Ovary (tissue), 9 donors: ENCODE measurements around the gene MAPK8. TPM values are rescaled to one million over a fixed set of nuclear protein-coding genes. Genes with fewer than 3 reads are reported as not detected.
A peak's percentile ranks its signal among the peaks of the same experiment; 100 is the strongest.

Source experiments
- DNase-seq, 5 donors: peaks; one replicate each; pipeline ENCODE4 v3.0.0-alpha.2; 2019 to 2020
- H3K27ac ChIP-seq, 2 donors: fragments of 200-600 bp; one replicate each; pipeline versions ENCODE4 v1.5.1 to v1.8.0; 2019 to 2022
- H3K27me3 ChIP-seq: fragments of 200-600 bp; one replicate; pipeline ENCODE4 v1.8.0; 2022
- H3K36me3 ChIP-seq: fragments of 200-600 bp; sonication (generic); one replicate; pipeline ENCODE4 v1.5.1; 2019
- H3K4me1 ChIP-seq: one replicate; pipeline ENCODE4 v1.8.1; 2013; ENCODE audit warnings: mild to moderate bottlenecking, moderate library complexity; ENCODE audit not compliant: insufficient read depth
- H3K4me3 ChIP-seq: fragments of 200-600 bp; sonication (generic); one replicate; pipeline ENCODE4 v1.5.1; 2017
- H3K9me3 ChIP-seq, 2 donors: fragments of 200-600 bp in 1 of 2; sonication (generic) in 1 of 2; one replicate each; pipeline versions ENCODE4 v1.5.1 to v1.8.1; 2013 to 2019; ENCODE audit warnings: mild to moderate bottlenecking in 1 of 2, moderate library complexity in 1 of 2
- EP300 ChIP-seq: sonication (generic); formaldehyde crosslinking; IDR thresholded peaks from one replicate; pipeline ENCODE4 v1.6.1; 2017; ENCODE audit warnings: antibody characterized with exemption
- POLR2A ChIP-seq: fragments of 450-650 bp; IDR thresholded peaks from one replicate; pipeline ENCODE4 v1.6.1; 2017; ENCODE audit warnings: antibody characterized with exemption, mild to moderate bottlenecking, moderate library complexity
- WGBS, 3 donors: extraction: QIAGEN DNeasy Blood & Tissue Kit in 1 of 3; methylation state at CpG; one replicate each; pipeline versions ENCODE4 v1.1.5 to v1.1.7; 2013 to 2017; 5-methylcytosine and 5-hydroxymethylcytosine counted together
- intact Hi-C, 4 donors: fragments of 100-400 bp; cut with DNase I; formaldehyde crosslinking; loops; one replicate each; pipeline versions ENCODE4 v1.11.0 to v1.15.1; 2022 to 2023
- polyA plus RNA-seq, 2 donors: library from polyadenylated mRNA; stranded (reverse); fragments of 200-250 nt in 1 of 2; fragments of 350-450 nt in 1 of 2; fragmentation: Illumina TruSeq in 1 of 2; extraction: RNeasy Lipid Tissue Mini Kit (QIAGEN cat#74804) in 1 of 2; gene quantifications; one replicate each; pipeline ENCODE4 v1.2.3, GENCODE V29; 2013 to 2014
- total RNA-seq, 7 donors: library from RNA; depleted of rRNA in 2 of 7; stranded (reverse); fragments of >200 nt in 2 of 7; fragmentation: NEBNext Ultra II Directional in 3 of 7; extraction: Animal tissue kit (Norgen Biotek cat#: 25700) in 3 of 7; gene quantifications; one replicate each; pipeline versions ENCODE4 v1.1.0 to v1.2.4, GENCODE V29; 2016 to 2023
- TF ChIP-seq, protein P1 (sequence below), 3 donors: fragments of 450-650 bp in 2 of 3; fragments of 200-600 bp in 1 of 3; IDR thresholded peaks; one replicate each; pipeline versions ENCODE4 v1.5.1 to v1.8.0; 2016 to 2022; ENCODE audit warnings: antibody characterized with exemption in 3 of 3, mild to moderate bottlenecking in 1 of 3
- donor health status: DM: no; HTN: no; CAD: no; lungs with moderate emphysema.
- donor health status: DM: no; HTN: no; CAD: no.
- donor health status: Bipolar disorder and iron deficiency.
- donor health status: DM: yes; HTN: yes; CAD: no.
- donor health status: DM: no; HTN: no; CAD: no.
- donor health status: DM: yes; HTN: yes; CAD: no.

Gene MAPK8
- total and polyA plus RNA-seq, 9 donors = 21.9 to 110 (median 68.6) TPM

DNA sequence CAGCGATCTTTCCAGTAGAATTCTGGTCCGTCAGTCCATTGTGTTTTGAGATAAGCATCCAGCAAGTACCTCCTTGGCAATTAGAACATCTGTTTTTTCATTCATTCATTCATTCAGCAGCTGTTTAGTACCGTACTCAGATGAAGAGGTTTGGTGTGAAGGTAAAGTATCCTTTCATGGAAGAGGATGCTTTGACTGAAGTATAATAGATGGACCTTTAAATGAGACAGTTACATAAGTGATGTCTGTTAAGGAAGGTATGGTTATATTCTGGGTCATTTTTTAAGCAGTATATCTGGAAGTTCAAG lies 1.2 kb downstream of the MAPK8 start:
- peak overlapping the region; percentile 88 for H3K4me3 ChIP-seq
- no peaks in the 10 kb centered on the region for H3K27me3 ChIP-seq
- DNase-seq = no peak
- H3K27ac ChIP-seq = no peak overlapping the region
- H3K4me1 ChIP-seq = peaks cover 8% of the 10 kb centered on the region
- intact Hi-C loops = loop anchor here in 1 of 4 donors (10.0 kb wide), 1 partner anchor 1227 kb away; the partner anchor contains the start of gene ERCC6
- TF ChIP-seq EP300 (no peak), POLR2A (no peak)
- TF ChIP-seq, protein P1, sequence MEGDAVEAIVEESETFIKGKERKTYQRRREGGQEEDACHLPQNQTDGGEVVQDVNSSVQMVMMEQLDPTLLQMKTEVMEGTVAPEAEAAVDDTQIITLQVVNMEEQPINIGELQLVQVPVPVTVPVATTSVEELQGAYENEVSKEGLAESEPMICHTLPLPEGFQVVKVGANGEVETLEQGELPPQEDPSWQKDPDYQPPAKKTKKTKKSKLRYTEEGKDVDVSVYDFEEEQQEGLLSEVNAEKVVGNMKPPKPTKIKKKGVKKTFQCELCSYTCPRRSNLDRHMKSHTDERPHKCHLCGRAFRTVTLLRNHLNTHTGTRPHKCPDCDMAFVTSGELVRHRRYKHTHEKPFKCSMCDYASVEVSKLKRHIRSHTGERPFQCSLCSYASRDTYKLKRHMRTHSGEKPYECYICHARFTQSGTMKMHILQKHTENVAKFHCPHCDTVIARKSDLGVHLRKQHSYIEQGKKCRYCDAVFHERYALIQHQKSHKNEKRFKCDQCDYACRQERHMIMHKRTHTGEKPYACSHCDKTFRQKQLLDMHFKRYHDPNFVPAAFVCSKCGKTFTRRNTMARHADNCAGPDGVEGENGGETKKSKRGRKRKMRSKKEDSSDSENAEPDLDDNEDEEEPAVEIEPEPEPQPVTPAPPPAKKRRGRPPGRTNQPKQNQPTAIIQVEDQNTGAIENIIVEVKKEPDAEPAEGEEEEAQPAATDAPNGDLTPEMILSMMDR (IDR thresholded peaks at IDR 0.05) = no peak
- WGBS, 3 donors = 4 to 9% (median 5%) methylated on average over 3 of the region's 3 CpGs
- H3K36me3 ChIP-seq = no peaks in the 10 kb centered on the region
- no peaks in the 10 kb centered on the region for H3K9me3 ChIP-seq

DNA sequence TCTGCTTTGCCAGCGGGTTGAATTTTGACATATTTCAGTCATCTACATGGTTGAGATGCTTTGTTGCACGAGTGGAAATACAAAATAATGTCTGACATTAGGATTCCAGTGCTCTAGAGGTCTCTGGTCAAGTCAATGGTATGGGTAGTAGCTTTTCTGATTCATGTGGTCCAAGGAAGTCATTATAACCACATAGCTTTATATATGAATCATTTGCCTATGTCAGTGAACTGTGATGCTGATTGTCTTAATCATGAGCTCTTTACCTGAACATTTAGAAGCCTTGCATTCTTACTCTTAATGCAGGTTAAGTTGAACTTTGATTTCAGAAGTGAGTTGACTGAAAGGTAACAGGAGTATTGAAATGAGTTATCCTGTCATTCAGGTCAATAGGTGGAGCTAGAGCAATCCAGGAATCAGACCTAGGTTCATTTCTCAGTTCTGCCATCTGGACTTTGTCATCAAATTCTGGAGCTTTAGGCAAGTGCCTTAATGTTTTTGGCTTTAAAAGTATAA lies 3.3 kb downstream of the MAPK8 start:
- Histone ChIP-seq H3K27me3 (no peaks in the 10 kb centered on the region), H3K27ac (no peak overlapping the region), H3K36me3 (no peaks in the 10 kb centered on the region), H3K4me1 (peaks cover 13% of the 10 kb centered on the region), H3K9me3 (no peaks in the 10 kb centered on the region), H3K4me3 (no peak overlapping the region)
- no peak for DNase-seq
- TF ChIP-seq EP300 (no peak), POLR2A (no peak)
- TF ChIP-seq, protein P1 (IDR thresholded peaks at IDR 0.05) = no peak
- intact Hi-C loops = loop anchor here in 1 of 4 donors (10.0 kb wide), 1 partner anchor 1225 kb away; the partner anchor contains the start of gene ERCC6
- 60 to 68% (median 67%) methylated on average over 2 of the region's 2 CpGs for WGBS, 3 donors

DNA sequence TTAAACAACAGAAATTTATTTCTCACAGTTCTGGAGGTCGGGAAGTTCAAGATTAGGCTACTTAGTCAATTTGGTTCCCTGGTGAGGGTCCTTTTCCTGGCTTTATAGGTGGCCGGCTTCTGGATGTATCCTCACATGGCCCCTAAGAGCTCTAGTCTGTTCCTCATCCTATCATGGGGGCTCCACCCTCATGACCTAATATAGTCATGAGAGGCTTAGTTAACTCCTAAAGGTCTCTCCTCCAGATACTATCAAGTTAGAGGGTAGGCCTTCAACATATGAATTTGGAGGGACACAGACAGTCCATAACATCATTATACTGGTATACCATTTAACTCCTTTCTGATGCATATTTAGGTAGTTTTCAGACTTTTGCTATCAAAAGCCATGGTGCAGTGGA lies 7.6 kb downstream of the MAPK8 start:
- no peak overlapping the region for H3K4me3 ChIP-seq
- H3K9me3 ChIP-seq = no peaks in the 10 kb centered on the region
- 91 to 98% (median 98%) methylated on average over 2 of the region's 2 CpGs for WGBS, 3 donors
- intact Hi-C loops = no loop called here
- H3K27me3 ChIP-seq = no peaks in the 10 kb centered on the region
- H3K27ac ChIP-seq = no peak overlapping the region
- no peaks in the 10 kb centered on the region for H3K36me3 ChIP-seq
- TF ChIP-seq EP300 (no peak), POLR2A (no peak)
- TF ChIP-seq, protein P1 (IDR thresholded peaks at IDR 0.05) = no peak
- H3K4me1 ChIP-seq = peaks cover 17% of the 10 kb centered on the region
- no peak for DNase-seq

DNA sequence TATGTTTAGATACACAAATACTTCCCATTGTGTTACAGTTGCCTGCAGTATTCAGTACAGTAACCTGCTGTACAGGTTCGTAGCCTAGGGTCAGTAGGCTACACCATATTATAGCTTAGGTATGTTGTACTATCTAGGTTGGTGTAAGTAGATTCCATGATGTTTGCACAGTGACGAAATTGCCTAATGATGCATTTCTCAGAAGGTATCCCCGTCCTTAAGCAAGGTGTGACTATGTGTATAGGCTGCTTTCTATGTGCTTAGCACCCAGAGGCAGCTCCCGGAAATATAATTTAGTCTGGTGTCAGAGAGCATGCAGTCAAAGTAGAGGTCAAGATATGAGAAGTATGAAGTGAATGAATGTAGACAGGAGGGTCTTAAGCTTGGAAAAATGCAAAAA lies 9.8 kb downstream of the MAPK8 start:
- Histone ChIP-seq H3K9me3 (no peaks in the 10 kb centered on the region), H3K4me3 (no peak overlapping the region), H3K27me3 (no peaks in the 10 kb centered on the region), H3K4me1 (peaks cover 16% of the 10 kb centered on the region), H3K36me3 (no peaks in the 10 kb centered on the region), H3K27ac (no peak overlapping the region)
- DNase-seq = no peak
- intact Hi-C loops = no loop called here
- TF ChIP-seq, protein P1 (IDR thresholded peaks at IDR 0.05) = no peak
- TF ChIP-seq POLR2A (no peak), EP300 (no peak)
- 88 to 92% (median 90%) methylated on average over 4 of the region's 4 CpGs for WGBS, 3 donors
